ENCODE measurements around the gene OGFR.

Gene OGFR

DNA sequence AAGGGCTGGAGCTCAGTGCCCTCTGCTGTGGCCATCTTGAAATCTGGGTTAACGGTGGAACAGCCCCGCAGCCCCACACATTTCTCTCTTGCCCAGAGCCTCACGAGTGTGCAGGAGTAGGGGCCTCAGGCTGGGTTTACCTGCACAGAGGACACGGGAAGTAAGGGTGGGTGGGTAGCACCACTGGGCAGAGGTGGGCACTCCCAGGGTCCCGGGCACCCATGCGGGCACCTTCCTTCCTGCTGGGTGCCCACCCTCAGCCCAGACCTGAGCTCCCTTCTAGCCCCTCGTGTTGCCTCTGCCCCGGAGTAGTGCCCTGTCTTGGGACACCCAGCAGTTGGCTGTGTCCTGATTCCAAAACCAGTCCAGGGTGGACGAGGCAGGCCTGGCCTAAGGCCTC lies 23.4 kb downstream of the OGFR start:
- DNase-seq = no peak

DNA sequence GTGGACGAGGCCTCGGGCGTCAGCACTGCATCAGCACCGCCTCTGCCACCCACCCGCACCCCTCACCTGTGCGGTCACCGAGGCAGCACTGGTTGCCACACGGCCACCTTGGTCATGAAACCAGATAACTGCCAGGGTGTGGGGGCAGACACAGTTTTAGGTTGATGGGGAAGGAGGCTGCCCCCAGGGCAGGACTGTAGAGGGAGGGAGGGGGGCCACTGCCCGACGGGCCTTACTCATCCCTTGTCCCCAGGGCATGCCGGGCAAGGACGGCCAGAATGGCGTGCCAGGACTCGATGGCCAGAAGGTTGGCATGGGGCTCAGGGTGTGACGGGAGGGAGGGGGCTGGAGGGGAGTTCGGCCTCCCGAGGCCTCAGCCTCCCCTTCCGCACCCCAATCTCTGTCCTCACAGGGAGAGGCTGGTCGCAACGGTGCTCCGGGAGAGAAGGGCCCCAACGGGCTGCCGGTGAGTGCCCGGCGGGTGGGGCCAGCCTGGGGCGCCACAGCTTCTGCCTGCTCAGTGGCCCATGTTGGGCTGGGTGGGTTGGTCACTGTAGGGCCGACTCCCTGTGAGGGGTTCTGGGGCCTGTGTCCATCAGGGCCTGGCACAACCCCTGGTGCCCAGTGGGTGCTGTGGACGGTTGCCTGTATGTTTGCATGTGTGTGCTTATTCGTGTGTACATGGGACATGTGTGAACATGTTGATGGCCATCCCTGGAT lies 24.0 kb downstream of the OGFR start:
- peak; percentile 34 for DNase-seq

DNA sequence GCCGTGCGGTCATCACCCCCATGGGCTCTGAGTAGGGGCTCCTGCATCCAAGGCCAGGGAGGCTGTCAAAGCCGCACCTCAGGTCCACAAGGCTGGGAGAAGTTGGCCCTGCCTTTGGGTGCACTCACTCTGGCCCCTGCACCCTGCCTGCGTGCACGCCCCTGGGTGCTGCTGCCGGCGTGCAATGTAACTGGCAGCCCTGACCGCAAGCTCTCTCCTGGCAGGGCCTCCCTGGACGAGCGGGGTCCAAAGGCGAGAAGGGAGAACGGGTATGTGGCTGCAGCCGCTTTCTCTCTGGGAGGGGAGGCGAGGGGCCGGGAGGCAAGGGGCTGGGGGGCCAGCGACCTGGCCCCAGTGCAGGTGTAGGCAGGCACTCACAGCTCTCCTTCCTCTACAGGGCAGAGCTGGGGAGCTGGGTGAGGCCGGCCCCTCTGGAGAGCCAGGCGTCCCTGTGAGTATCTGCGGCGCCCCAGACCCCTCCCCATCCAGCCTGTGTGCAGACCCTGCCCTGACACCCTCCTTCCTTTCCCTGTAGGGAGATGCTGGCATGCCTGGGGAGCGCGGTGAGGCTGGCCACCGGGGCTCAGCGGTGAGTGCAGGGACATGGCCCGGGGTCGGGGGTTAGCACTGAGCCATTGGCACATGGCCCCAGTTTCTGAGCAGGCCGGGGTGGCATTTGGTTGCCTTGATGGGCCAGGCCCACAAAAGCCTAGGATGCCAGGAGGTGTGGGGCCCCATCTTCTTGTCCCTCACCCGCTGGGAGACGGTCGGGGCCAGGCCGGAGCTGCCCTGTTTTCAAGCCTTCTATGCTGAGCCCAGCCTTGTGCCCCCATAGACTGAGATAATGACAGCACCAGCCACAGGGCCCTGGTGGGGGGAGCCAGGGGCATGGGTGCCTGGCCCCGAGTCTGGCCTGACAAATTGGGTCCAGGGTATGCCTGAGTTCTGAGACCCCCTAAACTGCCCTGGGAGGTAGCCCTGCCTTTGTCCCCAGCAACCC lies 24.9 kb downstream of the OGFR start:
- DNase-seq = peak; percentile 30

DNA sequence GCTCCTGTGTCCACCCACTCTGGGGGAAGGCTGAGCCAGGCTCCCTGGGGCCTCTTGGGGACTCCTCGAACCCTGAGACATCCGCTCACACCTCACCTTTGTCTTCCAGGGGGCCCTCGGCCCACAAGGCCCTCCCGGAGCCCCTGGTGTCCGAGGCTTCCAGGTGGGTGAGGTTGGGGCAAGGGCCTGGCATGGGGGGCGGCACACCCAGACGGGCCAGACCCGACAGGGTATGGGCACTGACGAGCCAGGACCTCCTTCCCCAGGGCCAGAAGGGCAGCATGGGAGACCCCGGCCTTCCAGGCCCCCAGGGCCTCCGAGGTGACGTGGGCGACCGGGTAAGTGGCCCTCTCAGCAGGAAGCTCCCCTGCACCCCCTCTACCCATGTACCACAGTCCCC lies 25.6 kb downstream of the OGFR start:
- DNase-seq = peak; percentile 34

DNA sequence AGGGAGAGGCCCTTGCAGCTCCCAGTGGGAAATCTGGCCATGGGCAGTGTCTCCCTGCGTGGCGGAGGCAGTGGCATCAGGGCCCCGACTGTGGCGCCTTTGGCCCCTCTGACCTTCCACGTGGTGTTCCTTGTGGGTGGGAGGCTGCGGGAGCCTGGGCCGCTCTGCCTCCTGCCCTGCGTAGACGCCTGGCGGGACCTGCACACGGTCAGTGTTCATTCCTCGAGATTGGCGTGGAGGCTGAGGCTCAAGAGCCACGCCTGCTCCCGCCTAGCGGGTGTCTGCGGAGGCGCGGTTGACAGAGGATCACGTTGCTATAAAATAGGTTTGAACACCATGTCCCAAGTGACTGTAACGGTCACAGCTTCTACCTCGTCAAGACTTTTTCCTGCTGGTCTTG lies 26.2 kb downstream of the OGFR start:
- DNase-seq = peak; percentile 44

DNA sequence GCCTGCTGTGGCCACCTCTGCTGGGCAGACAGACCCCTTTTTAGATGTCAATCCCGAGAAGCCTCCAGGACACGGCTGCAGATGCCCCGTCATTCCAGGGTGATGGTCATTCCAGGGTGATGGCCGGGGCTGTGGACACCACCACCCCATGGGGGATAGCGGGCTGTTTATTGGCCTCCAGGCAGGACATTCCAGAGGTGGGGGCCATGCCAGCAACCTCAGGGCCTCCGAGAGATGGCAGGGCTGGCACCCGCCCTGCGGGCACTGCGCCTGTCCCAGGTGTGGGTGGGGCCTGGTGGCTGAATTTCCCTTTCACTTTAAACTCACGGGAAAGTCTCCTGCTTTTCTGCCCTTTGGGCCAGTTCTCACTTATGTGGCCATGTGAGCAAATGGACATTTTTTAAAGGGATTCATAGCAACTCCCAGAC lies 26.7 kb downstream of the OGFR start:
- peak; percentile 58 for DNase-seq

DNA sequence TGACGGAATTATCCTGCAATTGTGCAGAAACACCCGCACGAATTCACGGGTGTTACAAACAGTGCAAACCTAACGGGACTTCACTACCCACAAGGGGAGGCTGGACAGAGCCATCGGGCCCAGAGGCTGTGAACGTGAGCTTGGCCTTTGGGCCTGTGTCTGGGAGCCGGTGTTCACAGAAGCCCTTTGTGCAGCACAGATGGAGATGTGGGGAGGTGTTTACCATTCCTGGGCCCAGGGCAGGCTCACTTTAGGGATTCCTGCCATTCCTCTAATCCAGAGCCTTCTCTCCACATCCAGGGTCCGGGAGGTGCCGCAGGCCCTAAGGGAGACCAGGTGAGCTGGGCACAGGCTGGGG lies 27.2 kb downstream of the OGFR start:
- DNase-seq = no peak

DNA sequence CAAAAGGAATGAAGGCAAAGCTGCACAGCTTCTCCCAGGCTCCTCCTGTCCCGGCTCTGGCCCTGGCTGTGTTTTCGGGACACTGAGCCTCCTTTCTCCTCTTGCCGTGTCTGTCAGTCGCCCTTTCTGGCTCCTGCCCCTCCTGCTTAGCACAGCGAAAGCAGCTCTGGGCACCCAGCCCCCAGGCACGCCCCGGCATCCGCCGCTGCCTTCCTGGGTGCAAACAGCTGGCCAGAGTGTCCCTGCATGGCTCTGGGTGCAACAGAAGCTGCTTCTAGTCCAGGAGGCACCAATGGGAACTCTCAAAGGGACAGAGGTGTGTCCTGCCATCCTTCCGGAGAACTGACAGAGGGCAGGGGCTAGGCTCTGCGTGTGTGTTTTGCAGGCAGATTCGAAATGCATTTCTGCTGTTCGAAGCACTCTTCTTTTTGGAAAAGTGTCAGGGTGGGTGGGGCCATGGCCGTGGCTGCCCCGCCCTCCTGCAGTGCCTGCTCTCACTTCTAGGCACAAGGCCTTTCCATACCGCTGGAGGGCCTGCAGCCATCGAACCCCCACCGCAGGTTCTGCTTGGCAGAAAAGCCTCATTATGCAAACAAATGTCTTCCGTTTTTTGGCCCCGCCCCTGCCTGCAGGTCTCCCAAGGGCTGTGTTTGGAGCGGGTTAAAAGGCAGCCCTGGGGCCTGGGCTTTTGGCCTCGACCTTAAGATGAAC lies 27.7 kb downstream of the OGFR start:
- DNase-seq = peak; percentile 51

DNA sequence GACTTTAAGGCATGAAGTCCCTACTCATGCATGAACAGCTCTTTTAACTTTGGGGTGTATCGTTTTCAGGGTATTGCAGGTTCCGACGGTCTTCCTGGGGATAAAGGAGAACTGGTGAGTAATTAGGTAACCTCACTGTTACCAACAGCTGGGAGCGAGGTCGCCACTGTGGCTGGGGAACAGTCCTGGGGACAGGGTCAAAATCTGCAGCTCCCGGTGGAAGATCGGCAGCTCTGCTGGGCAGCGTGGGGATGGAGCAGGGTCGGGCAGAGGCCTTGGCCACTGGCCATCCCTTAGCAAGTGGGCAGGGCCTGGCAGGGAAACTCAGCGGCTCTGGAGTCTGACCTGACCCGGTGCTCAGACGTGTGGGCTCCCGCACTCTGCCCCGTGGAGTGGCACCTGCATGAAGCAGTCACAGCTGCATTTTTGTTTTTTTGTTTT lies 28.3 kb downstream of the OGFR start:
- peak; percentile 43 for DNase-seq

DNA sequence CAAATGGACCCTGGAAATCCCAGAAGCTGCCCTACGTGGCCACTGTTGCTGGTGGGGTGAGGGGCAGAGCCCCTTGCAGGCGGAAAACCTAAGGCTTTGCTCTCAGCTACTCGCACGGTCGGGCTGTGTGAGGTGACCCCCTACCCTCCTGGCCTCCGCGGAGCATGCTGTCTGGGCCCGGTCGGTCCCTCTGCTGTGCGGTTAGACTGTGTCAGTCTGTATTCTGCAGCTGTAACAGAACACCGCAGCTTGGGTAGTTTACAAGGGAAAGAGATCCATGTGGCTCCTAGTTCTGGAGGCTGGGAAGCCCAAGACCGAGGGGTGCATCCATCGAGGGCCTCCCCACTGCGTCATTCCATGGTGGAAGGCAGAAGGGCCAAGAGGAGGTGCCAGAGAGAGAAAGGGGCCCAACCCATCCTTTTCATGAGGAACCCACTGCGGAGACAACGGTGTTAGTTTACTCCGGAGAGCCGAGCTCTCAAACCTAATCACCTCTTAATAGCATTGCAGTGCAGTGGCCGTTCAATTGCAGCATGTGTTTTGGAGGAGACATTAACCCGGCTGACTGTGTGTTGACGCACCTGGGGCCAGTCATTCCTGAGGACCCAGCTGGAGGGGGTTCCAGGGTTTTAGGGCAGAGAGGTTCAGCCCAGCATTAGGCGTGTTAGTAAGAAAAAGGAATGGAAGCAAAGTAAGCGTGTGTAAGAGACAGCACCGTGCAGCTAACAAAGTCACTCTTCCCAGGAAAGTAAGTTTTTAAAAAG lies 30.5 kb downstream of the OGFR start:
- DNase-seq = no peak

DNA sequence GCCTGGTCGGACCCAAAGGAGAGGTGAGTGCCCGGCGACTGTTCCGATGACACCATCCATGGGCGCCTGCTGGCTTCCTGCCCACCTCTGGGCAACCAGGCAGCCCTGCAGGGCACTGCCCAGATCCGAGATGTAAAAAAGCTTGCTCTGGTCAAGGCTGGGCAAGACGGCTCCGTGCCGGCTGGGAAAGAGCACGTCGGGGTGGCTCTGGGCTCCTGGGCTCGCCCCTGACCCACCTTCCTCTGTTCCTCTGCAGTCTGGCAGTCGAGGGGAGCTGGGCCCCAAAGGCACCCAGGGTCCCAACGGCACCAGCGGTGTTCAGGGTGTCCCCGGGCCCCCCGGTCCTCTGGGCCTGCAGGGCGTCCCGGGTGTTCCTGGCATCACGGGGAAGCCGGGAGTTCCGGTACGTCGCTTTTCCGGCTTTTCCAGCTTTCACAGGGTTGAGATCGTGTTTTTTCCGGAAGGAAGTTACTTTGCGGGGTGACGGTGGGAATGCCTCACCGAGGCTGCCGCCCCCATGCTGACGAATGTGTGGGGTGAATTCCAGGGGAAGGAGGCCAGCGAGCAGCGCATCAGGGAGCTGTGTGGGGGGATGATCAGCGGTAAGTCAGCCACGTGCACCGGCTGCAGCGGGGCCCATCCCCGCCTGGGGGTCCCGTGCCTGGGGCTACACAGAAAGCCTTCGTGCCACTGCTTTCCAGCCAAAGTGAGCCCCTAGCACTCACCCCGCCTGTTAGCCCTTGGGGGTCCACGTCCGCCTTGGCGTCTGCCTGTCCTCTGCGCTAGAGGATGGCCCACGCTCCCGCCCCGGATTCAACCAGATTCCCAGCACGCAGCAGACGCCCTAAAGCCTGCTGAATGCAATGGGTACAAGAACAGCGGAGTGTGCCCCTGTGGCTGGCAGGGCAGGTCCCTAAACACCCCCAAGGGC lies 31.6 kb downstream of the OGFR start:
- DNase-seq = peak; percentile 41

DNA sequence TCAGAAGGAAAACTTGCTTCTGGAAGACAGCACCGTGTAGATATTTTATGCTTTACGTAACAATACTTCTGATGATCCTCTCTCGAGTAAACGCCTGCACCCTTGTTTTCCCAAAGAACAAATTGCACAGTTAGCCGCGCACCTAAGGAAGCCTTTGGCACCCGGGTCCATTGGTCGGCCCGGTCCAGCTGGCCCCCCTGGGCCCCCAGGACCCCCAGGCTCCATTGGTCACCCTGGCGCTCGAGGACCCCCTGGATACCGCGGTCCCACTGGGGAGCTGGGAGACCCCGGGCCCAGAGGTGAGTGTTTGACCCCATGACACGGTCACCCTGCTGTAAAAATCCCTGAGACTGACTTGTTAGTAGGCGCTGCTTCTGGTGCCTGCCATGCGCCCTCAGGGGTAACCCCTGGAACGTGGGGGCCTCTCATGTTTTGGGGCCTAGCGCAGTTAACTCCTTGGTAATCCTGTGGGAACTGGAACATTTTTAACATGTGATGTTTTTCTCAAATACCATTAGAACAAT lies 32.4 kb downstream of the OGFR start:
- no peak for DNase-seq

DNA sequence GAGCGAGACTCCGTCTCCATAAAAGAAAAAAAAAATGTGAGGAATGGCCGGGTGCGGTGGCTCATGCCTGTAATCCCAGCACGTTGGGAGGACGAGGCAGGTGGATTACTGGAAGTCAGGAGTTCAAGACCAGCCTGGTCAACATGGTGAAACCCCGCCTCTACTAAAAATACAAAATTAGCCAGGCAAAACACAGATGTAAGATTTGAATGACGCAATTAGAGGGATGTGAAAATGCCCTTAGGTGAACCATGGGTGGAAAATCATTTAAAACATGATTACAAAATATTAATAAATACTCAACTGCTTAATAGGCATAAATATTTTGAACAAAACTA lies 33.1 kb downstream of the OGFR start:
- DNase-seq = no peak

DNA sequence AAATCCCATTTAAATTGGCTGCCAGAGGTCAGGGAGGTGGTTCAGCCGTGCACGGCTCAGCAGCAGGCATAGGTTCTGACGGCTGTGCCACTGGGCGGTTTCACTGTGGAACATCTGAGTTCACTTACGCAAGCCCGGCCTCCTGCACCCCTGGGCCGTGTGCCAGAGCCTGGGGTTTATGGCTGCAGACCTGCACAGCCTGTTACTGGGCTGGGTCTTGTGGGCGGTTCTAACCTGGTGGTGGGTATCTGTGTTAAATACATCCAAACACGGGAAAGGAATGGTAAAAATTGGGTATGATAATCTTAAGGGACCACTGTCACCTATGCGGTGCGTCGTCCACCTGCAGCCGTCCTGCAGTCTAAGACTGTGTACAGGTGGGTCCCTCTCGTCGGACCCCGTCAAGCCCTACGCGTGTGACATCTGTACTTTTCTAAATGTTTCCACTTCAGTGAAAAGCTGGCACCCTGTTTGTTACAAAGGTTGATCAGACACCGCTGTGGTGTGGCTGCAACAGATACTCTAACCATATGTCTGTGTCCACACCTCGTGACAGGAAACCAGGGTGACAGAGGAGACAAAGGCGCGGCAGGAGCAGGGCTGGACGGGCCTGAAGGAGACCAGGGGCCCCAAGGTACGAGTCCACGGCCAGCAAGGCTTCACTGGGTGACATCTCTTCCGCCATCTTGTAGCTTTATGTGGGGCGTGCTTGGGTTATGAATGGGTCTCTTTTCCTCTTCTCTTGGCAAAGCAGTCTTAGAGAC lies 33.7 kb downstream of the OGFR start:
- DNase-seq = peak; percentile 56

DNA sequence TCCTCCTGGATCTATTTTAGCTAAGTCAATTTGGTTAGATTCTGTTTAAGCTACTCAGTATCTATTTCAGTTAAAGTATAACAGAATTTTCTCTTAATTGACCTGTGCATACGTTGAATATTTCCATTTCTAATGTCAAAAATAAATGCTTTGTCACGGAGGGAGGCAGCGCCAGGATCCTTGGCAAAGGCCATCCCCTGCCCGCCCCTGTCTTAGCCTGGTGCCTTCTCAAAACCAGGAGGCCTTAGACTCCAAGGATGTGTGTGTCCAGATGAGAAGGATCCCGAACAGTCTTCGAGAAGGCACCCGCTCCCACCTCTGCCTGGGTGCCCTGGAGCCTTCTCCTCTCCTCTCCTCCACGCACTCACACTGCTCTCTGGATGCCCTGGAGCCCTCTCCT lies 34.6 kb downstream of the OGFR start:
- no peak for DNase-seq

DNA sequence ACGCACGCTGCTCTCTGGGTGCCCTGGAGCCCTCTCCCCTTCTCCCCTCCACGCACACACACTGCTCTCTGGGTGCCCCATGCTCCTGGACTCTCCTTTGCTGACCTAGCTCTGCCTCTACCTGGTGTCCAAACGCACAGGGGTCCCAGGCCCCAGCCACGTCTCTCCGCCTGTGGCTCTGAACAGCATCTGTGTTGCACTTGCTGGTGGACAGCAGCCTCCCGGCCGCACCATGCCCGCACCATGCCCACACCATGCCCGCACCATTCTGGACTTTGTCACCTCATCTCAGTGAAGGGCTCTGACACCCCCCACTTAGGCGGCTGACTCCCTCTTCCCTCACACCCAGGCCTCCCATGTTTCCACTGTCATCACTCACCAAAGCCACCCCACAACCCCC lies 35.2 kb downstream of the OGFR start:
- no peak for DNase-seq

DNA sequence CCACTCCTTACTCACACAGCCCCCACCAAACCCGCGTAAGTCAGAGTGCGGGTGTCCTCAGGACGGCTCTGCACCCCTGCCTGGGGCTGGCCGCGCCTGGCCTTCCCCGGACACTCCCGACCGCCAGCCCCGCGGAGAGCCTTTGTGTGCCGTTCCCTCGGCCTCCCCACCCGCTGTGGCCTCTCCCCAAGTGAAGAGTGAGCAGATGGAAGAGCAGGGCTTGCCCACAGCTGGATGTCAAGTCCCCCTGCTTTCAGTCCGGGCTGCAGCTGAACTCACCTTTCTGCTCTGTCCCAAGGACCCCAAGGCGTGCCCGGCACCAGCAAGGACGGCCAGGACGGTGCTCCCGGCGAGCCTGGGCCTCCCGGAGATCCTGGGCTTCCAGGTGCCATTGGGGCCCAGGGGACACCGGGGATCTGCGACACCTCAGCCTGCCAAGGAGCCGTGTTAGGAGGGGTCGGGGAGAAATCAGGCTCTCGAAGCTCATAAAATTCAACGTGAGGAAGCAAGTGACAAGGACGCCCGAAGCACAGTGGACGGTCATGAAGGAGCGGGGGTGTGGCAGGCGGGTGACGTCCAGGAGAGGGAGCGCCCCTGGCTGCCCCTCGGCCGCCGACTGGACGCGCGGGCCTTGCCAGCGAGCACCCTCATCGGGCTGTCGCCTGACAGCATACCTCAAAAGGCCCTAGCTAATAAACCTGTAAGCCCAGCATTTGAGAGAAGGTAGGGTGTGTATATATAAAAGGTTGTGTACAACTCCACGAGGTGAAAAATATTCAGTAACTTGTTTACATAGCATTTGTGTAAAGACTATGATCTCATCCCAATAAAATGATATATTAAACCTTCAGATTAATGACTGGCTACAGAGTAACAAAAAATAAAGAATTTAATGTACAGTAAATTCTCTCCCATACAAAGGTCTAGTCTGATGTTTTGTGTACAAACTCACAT lies 35.9 kb downstream of the OGFR start:
- no peak for DNase-seq

DNA sequence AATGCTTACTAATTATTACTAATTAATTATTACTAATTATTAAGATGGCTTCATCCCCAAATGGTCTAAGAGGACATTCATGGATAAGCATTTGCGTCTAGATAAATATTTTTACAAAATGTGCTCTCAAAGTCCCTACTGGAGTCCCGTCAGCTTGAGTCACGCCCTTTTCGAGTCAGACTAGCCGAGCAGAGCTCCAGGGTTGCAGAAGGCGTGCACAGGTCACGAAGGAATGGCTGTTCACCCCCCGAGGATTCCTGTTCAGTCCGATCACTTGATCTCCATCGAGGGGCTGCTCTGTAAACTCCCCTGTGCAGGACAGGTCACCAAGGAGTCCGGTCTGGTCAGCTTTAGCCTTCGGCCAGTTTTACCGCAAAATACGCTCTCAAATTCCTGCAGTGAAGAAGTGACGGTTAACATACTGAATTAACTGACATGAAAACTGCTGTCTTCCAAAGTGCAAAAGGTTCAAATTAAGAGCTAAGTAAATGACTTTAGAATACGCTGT lies 37.1 kb downstream of the OGFR start:
- DNase-seq = no peak

DNA sequence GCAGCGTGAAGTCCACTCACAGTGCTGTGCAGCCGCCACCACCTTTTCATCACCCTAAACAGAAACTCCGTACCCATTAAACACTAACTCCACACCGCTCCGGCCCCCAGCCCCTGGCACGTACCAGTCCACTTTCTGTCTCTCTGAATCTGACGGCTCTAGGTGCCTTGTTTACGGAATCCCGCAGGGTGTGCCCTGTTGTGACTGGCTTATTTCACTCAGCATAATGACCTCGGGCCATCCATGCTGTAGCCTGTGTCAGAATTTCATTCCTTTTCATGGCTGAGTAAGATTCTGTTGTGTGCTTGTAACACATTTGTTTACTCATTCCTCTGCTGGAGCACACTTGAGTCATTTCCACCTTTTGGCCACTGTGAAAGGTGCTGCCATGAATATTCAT lies 39.0 kb downstream of the OGFR start:
- no peak for DNase-seq

Data from left hindlimb (tissue), 1 donor.